ENCODE data around the gene MARCHF3. TPM values are rescaled to one million over a fixed set of nuclear protein-coding genes. Genes with fewer than 3 reads are reported as not detected.

Gene MARCHF3
- total RNA-seq, 1 donor from 2014 or later, result 1.5 TPM

GRCh38 chr5:126925482-126925881 lies 104.9 kb downstream of the MARCHF3 start:
- no peaks in the 10 kb centered on the region for H3K36me3 Mint-ChIP-seq (ENCODE audit: low read depth)
- TF ChIP-seq, protein P1, sequence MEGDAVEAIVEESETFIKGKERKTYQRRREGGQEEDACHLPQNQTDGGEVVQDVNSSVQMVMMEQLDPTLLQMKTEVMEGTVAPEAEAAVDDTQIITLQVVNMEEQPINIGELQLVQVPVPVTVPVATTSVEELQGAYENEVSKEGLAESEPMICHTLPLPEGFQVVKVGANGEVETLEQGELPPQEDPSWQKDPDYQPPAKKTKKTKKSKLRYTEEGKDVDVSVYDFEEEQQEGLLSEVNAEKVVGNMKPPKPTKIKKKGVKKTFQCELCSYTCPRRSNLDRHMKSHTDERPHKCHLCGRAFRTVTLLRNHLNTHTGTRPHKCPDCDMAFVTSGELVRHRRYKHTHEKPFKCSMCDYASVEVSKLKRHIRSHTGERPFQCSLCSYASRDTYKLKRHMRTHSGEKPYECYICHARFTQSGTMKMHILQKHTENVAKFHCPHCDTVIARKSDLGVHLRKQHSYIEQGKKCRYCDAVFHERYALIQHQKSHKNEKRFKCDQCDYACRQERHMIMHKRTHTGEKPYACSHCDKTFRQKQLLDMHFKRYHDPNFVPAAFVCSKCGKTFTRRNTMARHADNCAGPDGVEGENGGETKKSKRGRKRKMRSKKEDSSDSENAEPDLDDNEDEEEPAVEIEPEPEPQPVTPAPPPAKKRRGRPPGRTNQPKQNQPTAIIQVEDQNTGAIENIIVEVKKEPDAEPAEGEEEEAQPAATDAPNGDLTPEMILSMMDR (IDR thresholded peaks at IDR 0.05), result no peak
- H3K9me3 Mint-ChIP-seq (ENCODE audit: low read depth), result no peaks in the 10 kb centered on the region
- H3K27me3 Mint-ChIP-seq (ENCODE audit: low read depth), result no peaks in the 10 kb centered on the region
- no peak overlapping the region for H3K4me3 Mint-ChIP-seq (ENCODE audit: unreplicated experiment)
- H3K27ac Mint-ChIP-seq (ENCODE audit: unreplicated experiment), result no peak overlapping the region
- H3K4me1 Mint-ChIP-seq (ENCODE audit: low read depth), result no peaks in the 10 kb centered on the region
- DNase-seq (ENCODE audit: low spot score), result no peak

- H3K4me3 Mint-ChIP-seq (ENCODE audit: unreplicated experiment), result no peak overlapping the region
- TF ChIP-seq, protein P1 (IDR thresholded peaks at IDR 0.05), result no peak
Observed at GRCh38 chr5:126924331-126925033, 105.9 kb downstream of the MARCHF3 start.

GRCh38 chr5:126921241-126922091 lies 108.9 kb downstream of the MARCHF3 start:
- Mint-ChIP-seq H3K36me3 (ENCODE audit: low read depth) (no peaks in the 10 kb centered on the region), H3K27ac (ENCODE audit: unreplicated experiment) (no peak overlapping the region), H3K4me3 (ENCODE audit: unreplicated experiment) (no peak overlapping the region), H3K27me3 (ENCODE audit: low read depth) (no peaks in the 10 kb centered on the region), H3K4me1 (ENCODE audit: low read depth) (peaks cover 15% of the 10 kb centered on the region), H3K9me3 (ENCODE audit: low read depth) (no peaks in the 10 kb centered on the region)
- DNase-seq (ENCODE audit: low spot score), result no peak
- TF ChIP-seq, protein P1 (IDR thresholded peaks at IDR 0.05), result no peak

More at GRCh38 chr5:126924331-126925033, 105.9 kb downstream of the MARCHF3 start:
- Mint-ChIP-seq H3K27ac (ENCODE audit: unreplicated experiment) (no peak overlapping the region), H3K27me3 (ENCODE audit: low read depth) (no peaks in the 10 kb centered on the region), H3K36me3 (ENCODE audit: low read depth) (no peaks in the 10 kb centered on the region), H3K9me3 (ENCODE audit: low read depth) (no peaks in the 10 kb centered on the region), H3K4me1 (ENCODE audit: low read depth) (peaks cover 5% of the 10 kb centered on the region)
- DNase-seq (ENCODE audit: low spot score), result no peak

- Mint-ChIP-seq H3K36me3 (ENCODE audit: low read depth) (no peaks in the 10 kb centered on the region), H3K27ac (ENCODE audit: unreplicated experiment) (no peak overlapping the region)
Observed at GRCh38 chr5:126920291-126920690, 110.1 kb downstream of the MARCHF3 start.

GRCh38 chr5:126919566-126919965 lies 110.8 kb downstream of the MARCHF3 start:
- Mint-ChIP-seq H3K4me1 (ENCODE audit: low read depth) (peaks cover 15% of the 10 kb centered on the region), H3K27me3 (ENCODE audit: low read depth) (no peaks in the 10 kb centered on the region), H3K4me3 (ENCODE audit: unreplicated experiment) (no peak overlapping the region), H3K36me3 (ENCODE audit: low read depth) (no peaks in the 10 kb centered on the region), H3K9me3 (ENCODE audit: low read depth) (no peaks in the 10 kb centered on the region), H3K27ac (ENCODE audit: unreplicated experiment) (no peak overlapping the region)
- no peak for DNase-seq (ENCODE audit: low spot score)
- TF ChIP-seq, protein P1 (IDR thresholded peaks at IDR 0.05), result no peak

More at GRCh38 chr5:126920291-126920690, 110.1 kb downstream of the MARCHF3 start:
- TF ChIP-seq, protein P1 (IDR thresholded peaks at IDR 0.05), result no peak
- no peak overlapping the region for H3K4me3 Mint-ChIP-seq (ENCODE audit: unreplicated experiment)
- H3K27me3 Mint-ChIP-seq (ENCODE audit: low read depth), result no peaks in the 10 kb centered on the region
- no peak for DNase-seq (ENCODE audit: low spot score)
- peaks cover 15% of the 10 kb centered on the region for H3K4me1 Mint-ChIP-seq (ENCODE audit: low read depth)
- no peaks in the 10 kb centered on the region for H3K9me3 Mint-ChIP-seq (ENCODE audit: low read depth)

Measured in chondrocyte (in vitro differentiated cells).